Muscle of back (tissue), 11 donors: ENCODE data around the gene HLTF. TPM values are rescaled to one million over a fixed set of nuclear protein-coding genes. Genes with fewer than 3 reads are reported as not detected.

Experiments
- DNase-seq, 3 donors: peaks; one replicate each; pipeline versions ENCODE4 v3.0.0 to v3.0.0-alpha.2; 2013
- polyA plus RNA-seq, 10 donors: library from polyadenylated mRNA; unstranded; fragments of 120-200 nt; gene quantifications; one replicate each; pipeline ENCODE4 v1.2.1, GENCODE V29; 2013; ENCODE audit not compliant: insufficient read length in 10 of 10

Gene HLTF
- polyA plus RNA-seq, 10 donors: 15.2 to 29.2 (median 21.4) TPM

DNA sequence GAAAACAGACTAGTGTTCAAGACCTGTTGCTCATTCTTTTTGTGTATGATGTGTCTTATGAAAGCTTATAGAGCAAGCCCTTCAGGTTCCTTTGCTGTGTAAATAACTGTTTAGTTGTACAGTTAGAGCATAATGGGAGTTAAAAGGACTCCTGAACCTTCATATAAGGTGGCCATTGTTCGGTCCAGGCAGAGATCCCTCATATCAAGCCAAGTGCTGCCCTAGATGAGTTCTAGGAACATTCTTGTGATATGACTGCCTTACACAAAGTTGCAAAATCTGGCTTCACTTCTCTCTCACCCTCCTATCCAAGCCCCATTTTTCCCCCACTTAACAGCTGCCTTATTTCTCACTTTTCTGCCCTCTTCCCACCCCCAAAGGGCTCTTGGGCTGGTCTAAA is 68.1 kb downstream of the HLTF start:
- no peak for DNase-seq

DNA sequence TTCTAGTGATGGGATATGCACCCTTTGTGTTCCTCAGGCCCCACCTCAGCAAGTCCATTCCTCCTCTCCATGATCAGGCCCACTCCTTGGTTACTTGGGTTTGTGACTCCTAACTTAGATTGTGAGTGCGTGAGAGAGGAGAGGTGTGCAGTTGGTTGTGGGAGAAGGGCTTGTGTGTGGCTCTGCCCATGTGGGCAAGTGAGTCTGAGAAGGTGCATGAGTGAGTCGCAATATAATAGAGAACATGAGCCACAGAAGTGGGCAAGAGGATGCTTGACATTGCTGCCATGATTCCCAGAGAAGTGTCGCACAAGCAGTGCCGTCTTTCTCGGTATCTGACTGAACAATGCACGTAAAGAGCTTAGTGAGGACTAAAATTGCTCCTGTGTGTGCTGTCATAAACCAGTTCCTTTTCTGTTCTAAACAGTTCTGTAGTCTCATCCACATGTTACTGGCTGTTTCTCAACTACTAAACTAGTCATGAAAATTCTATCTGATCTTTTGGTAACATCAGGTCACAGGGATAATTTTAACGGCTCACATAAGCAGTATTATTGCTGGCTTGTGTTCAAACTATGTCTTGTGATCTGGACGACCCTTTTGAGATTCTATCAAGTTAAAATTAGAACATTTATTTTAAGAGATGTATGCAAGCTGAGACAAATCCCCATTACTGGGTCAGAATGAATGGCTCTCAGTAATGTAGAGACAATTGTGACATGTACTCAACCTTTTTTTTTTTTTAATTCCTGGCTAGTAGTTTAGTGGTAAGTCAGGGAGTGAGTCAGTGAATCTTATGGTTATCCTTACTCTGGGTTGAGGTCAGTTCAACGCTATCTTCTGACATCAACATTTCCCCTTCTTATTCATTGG is 69.4 kb downstream of the HLTF start:
- peak in 2 of 3 donors; percentile 30 to 83 for DNase-seq

DNA sequence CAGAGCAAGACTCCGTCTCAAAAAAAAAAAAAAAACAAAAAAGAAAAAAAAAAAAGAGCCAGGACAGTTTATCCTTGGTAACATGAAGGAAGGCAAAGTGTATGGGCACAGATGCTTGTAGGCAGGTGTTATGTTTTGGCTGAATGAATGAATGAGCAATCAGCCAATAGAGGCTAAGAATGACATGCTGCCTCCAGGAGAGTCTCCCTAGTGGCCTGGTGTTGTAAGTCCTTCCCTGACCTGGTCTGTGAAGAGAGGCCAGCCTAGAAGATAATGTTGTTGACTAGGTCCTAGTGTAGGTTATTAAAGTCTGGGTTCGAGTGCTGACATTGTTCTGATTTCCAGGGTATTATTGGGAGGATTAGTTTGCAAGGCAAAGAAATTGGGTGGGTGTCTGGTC is 70.1 kb downstream of the HLTF start:
- no peak for DNase-seq

DNA sequence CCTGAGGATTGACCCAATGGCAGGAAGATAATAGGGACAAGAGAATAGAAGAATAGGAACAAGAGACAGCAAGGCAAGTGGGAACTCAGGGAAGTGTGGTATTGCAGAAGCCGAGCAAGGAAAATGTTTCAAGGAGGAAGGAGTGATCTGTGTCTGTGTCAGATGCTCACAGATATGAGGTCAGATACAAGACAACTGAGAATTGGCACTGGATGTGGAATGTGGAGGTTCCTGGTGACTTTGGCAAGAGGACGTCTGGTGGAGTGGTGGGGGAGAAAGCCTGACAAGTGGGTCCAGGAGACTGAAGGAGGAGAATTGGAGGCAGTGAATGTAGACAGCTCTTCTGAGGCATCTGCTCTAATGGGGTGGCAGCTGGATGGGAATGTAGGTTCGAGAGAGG is 70.9 kb downstream of the HLTF start:
- no peak for DNase-seq

DNA sequence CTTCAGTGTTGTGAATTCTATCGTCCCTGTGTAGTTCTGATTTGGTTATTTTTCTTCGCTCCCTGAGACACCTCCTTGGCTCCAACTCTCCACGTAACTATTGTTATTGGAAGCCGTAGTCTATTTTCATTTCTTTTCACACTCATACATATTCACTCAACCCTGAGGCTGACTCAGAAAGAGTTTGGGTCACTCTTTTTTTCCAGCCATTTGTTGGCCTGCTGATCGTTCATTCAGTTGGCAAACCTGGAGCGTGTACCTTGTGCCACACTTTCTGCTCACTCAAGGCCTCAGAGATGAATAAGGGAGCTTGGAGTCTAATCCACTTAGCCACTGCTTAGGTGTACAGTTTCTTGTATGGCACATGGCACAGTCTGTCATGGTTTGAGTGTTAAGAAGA is 72.6 kb downstream of the HLTF start:
- no peak for DNase-seq

DNA sequence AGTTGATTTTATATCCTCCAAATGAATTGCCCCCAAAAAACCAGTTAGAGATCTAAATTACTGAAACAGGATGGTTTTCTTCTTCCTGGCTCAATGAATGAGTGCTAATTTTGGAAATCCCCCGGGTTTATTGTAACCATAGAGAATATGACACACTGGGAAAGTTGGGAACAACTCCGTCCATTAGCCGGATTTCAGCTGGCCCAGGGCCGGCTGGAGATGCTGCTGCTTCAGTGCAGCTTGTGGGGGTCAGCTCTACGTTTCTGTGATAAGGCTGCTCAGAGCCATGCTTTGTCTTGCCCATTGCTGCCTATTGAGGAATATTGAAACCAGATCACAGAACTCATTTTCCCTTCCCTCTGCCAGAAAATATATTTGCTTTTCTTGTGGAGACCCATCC is 74.7 kb downstream of the HLTF start:
- DNase-seq: no peak

DNA sequence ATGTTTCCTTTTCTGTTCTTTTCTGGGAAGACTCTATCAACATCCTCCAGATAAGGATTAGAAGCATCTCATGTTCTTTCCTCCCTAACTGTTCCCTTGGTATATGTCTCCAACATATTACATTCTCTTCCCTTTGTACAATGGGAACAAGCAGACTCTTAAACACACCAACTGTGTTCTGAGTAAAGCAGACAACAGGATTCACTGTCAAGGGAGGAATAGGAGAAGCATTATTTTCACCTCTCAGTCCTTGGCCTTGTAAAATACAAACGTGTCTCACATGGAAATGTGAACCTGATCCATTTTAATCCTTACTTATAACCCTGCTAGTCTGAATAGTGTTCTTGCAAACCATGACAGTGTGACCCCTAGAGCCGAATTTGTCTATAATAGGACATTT is 75.4 kb downstream of the HLTF start:
- DNase-seq: no peak

DNA sequence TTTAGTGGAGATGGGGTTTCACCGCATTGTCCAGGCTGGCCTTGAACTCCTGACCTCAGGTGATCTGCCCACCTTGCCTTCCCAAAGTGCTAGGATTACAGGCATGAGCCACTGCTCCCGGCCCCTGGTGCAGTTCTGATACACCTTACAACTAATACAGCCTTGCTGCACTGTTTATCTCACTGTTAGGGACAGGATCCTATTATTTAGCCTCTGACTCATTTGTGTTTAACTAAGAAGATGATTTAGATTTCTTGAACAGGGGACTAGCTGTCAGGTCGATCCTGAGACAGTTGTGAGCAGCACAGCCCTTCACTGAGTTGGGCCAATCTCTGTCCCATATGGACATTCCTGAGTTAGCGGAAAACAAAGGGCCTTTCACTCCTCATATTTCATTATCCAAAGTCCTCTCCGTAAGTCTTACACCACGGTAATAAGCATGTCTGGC is 75.8 kb downstream of the HLTF start:
- DNase-seq: peak in 1 of 3 donors; percentile 11

DNA sequence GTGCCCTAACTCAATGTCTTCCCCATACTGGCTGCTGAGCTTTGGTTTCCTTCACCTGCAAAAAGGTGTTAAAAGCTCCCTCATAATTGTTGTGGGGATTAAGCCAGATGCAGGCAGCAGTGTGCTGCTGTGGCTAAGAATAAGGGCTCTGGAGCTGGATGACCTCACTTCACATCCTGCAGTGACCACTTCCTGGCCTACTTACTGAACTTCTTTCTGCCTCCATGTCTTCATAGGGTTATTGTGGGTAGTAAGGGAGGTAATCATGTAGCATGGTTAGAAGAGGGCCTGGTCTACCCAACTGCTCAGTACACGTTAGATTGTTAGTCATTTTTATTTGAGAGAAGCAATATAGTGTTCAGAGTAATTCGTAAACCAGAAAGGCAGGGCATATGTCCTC is 76.6 kb downstream of the HLTF start:
- no peak for DNase-seq

DNA sequence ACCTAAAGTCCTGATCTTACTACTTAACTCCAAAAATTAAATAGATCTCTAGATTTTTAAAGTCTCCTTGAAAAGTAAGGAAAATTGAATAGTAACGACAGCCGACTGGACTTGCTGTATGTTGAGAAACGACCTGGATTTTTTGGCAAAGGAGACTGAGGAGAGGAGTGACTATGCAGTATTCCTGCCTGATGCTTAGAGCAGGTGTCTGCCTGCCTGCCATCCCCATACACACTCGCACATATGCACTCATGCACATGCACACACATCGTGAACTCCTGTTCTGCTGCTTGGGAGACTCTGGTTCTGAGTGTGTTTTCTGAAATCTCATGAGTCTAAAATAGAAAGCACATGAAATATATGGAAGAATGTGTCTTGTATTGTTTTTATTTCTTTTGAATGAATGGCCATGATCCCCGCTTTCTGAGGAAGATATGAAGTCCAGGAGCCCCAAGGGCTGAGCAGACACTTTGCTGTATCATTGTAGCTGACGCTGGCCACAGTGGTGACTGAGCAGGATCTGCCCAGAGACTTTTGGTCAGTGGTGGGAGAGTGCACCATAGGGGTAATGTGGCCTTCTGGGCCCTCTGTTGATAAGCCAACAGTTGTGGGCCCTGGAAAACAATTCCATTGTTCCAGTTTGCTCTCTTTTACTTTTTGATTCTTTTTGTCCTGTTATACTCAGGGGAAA is 78.6 kb downstream of the HLTF start:
- DNase-seq: no peak

DNA sequence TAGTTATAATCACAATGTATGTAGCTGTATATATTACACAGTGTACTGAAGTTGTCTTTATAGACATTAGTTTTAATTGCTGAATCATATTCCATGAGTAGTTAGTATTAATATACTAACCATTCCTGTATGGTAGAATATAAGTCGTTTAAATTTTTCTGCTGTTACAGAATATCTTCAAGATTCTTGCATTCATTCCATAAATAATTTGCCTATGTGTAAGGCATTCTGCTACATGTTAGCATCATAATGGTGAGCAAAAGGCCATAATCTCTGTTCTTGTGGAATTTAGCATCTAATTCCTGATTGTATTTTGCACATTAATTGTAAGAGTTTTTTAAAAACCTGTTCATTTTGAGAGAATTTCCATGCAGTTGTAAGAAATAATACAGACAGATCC is 80.9 kb downstream of the HLTF start:
- DNase-seq: no peak

DNA sequence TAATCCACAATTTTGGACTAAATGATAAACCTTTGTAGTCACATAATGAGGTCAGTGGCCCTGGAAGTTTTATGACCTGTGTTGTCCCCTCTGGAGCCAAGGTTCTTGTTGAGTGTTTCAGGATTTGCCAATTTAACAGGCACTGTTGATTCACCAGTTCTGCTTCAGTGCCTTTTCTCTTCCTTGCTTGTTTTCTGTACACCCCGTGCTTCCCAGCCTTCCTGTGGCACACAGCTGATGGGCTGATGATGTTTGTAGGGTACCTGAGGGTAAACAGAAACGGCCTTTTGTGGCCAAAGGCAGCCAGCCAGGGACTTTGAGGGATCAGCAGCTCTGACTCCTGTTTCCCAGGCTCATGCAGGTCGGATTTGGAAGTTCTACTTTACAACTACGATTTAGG is 81.7 kb downstream of the HLTF start:
- DNase-seq: no peak

DNA sequence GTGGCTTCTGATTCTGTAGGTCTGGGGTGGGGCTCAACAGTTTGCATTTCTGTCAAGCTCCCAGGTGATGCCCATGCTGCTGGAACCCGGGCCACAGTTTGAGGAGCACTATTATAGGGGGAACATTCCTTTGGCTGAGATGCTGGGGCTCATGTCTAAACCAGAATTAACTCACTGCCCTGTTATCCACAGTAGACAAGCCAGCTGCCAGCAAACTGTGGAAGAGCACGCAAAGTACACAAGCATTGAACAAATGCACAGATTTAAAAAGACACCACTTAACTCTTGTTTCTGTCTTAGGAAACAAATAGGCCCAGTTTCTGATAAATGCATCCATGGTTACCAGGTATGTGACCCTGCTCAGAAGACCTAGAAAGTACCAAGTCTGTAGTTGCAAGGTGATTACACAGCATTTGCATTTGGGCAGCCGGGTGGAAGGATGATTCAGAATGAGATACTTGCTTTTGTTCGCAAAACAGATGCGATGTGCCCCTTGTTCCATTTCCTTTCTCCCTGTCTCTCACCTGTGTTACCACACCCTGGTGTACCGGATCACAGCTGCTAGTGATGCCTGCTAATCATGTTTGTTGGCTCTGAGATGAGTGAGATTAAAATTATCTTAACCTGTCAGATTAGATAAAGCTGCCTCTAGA is 82.6 kb downstream of the HLTF start:
- DNase-seq: no peak

DNA sequence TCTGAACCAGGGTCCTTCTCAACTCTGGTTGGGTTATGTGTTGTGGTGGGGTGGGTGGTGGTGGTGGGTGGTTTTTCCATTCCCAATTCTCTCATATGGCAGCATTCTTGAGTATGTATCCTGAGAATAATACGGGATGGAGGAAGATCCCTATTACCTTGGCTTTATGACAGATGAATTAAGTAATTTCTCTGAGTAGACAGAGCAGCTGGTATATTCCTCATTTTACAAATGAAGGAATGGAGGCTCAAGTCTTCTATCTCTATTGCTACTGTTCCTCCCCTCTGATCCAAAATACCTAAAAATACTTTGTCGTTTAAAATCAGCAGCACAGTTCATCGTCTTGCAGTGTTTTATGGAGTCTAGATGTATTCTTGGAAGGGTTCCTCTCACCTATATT is 84.6 kb downstream of the HLTF start:
- DNase-seq: no peak

DNA sequence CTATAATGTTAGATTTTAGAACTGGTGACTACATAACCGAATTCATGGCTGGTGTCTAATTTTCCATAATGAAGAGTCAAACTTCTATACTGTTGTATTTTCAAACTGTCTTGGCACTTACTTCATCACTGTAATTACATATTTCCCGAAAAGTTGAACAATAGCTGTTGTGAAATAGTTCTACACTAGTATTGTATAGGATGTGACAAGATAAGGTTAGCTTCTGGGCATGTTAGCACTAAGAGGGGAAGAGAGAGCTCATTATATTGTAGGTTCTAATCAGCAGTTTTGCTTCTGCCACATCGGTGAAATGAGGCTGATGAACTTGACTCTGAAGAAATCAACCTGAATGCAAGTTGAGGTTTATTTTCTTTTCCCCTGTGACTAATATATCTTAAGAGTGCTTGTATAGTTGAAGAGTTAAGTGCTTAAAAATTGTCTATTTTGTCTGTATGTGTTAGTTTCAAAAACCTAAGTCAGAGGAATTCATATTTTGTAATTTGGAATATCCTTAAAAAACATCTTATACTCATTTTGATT is 86.1 kb downstream of the HLTF start:
- DNase-seq: no peak

DNA sequence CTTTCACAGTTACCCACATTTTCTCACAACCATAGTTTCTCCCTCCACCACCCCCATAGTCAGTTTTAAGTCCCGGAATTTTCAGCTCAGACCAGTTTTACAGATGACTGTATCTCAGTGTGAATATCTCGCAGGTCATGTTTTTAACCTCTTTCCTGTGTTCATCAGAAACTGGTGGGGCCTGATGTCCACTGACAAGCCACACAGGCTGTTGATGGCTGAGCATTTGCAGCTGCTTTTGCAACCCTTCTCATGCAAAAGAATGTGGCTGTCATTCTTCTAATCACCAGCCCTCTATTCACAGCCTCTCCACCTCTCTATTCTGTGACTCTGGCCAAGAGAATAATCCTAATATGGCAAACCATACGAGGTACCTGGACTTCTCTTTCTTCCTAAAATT is 86.5 kb downstream of the HLTF start:
- no peak for DNase-seq

DNA sequence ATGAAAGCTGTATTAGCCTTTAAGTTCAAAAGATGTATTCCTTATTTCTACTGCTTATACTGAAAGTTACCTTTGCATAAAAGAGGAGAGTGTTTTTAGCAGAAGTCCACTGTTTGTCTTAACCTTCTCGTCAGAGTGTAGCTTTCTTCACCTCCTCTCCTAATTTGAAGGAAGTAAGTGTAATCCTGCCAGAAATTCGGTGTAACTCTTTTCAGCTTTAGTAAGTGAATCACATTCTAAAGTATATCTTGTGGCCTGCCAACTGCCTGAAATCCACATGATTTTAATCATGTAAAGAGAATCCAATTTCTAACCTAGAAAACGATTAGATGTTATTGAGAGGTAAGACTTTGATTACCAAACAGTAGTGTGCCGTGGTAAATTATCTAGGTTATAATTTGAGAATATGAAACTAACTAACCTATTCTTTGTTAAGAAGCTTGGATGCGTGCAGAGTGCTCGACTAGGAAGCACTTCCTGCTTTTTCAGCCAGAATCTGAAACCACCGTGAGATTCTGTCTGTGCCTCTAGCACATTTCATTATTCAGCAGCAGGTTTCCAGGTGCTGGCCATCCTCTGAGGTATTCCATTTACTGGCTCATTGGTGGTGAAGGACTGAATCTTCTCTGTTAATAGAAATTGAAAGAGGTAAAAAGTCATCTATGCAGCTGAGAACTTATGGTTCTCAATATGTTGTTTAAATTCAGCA is 87.5 kb downstream of the HLTF start:
- no peak for DNase-seq

DNA sequence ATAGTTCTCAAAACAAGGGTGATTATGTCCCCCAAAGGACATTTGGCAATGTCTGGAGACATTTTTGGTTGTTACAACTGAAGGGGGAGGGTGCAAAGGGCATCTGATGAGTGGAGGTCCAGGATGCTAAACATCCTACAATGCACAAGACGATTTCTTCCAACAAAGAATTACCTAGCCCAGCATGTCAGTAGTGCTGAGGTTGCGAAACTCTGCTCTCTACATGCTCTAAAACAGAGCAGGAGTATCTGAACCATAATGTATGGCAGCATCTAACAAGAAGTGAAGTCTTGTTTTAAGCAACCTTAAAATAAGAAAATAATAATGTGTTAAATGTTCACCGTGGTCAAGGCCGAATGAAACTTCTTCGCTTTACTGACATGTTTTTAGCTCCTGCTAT is 88.0 kb downstream of the HLTF start:
- no peak for DNase-seq

DNA sequence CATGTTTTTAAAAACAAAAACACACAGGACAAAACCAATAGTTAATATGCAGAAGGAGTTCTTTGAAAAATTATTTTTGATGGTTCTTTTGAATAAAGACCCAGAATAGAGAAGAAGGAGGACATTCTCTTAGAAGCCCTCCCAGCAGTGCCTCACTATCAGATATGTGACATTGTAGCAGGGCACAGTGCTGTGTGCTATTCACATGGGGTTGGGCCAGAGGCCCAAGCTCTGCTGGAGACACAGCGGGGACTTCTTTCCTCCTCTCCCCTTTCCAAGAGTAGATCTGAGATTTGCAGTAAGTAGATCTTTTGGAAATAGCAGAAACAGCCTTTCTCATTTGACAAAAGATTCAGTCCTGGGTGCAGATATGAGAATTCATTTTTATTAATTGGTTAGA is 88.7 kb downstream of the HLTF start:
- no peak for DNase-seq

DNA sequence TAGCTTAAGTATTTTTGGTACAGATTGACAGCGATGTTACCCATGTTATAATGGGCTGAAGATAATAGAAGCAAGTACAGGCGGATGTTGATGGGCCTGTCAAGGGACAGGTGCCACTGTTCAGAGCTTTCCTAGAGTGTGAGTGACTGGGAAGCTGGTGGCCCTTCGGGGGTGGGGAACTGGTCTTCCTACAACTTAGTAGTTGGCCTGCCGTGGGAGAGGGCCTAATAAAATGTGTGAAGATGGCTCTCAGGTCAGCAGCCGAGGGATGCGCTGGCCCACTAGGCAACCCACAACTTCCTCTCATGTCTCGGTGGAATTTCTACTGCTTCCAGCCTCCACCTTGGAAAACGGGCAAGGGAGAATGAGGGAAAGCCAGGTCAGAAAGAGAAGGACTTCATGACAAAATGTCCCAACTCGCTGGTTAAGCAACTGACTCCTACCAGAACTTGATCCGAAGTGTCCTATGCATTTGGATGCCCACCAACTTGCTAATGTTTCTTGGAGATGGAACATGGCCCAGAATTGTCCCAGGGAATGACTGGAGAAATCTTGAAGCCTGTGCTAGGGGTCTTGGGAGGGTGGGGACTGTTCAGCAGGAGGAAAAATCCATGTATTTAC is 93.6 kb downstream of the HLTF start:
- no peak for DNase-seq

DNA sequence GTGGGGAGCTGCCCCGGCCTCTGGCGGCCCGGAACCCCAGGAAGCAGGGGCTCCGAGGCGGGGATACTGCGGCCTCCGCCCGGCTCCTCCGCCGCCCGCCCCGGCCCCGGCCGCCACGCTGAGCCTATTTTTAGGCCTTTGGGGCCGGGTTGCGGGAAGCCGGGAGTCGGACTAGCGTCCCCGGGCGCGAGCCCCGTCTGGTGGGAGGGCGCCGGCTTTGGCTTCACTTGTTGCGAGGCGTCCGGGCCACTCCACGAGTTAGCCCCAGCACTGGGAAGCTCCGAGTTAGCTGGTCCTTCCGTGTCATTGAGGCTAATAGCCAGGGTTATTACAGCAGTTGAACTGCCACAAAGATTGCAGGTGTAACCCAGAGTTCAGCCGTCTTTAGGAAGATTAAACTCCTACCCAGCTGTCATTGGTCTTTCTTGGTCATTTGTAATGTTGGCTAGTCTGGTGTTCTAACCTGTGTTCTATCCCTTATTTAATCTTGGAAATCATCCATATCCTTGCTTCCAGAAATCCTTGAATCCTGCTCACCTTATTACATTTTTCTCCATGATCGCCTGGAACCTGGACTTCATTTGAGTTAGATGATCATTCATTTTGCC is 94.2 kb downstream of the HLTF start:
- DNase-seq: peak; percentile 21 to 71 (median 51)
